Heart right ventricle (tissue), 16 donors: ENCODE measurements around the gene NUP58. TPM values are rescaled to one million over a fixed set of nuclear protein-coding genes. Genes with fewer than 3 reads are reported as not detected.

Experiments used
- ATAC-seq, 8 donors: fragments of 200-7000 bp; cut with Tn5 transposase; one replicate each; pipeline ENCODE4 v1.9.1; 2020; ENCODE audit warnings: mild to moderate bottlenecking in 8 of 8, moderate library complexity in 8 of 8, moderate number of reproducible peaks in 1 of 8
- DNase-seq, 2 donors: peaks; one replicate each; pipeline ENCODE4 v3.0.0-alpha.2; 2020
- H3K27ac ChIP-seq, 10 donors: fragments of 200-600 bp; sonication (generic) in 2 of 10; one replicate each; pipeline versions ENCODE4 v1.5.0 to v1.8.0; 2020 to 2022; ENCODE audit warnings: mild to moderate bottlenecking in 3 of 10
- H3K27me3 ChIP-seq, 7 donors: fragments of 200-600 bp; one replicate each; pipeline ENCODE4 v1.8.0; 2021 to 2022; ENCODE audit warnings: mild to moderate bottlenecking in 2 of 7
- H3K36me3 ChIP-seq, 9 donors: fragments of 200-600 bp; sonication (generic) in 1 of 9; one replicate each; pipeline versions ENCODE4 v1.5.0 to v1.8.0; 2020 to 2022; ENCODE audit warnings: mild to moderate bottlenecking in 2 of 9
- H3K4me1 ChIP-seq, 9 donors: fragments of 200-600 bp; sonication (generic) in 1 of 9; one replicate each; pipeline versions ENCODE4 v1.5.0 to v1.8.0; 2020 to 2022; ENCODE audit warnings: mild to moderate bottlenecking in 4 of 9
- H3K4me3 ChIP-seq, 10 donors: fragments of 200-600 bp; sonication (generic) in 2 of 10; one replicate each; pipeline versions ENCODE4 v1.5.0 to v1.8.0; 2020 to 2022; ENCODE audit warnings: mild to moderate bottlenecking in 7 of 10, moderate library complexity in 2 of 10
- H3K9me3 ChIP-seq, 11 donors: fragments of 200-600 bp in 10 of 11; sonication (generic) in 2 of 11; one replicate each; pipeline versions ENCODE4 v1.5.0 to v1.8.0; 2013 to 2022; ENCODE audit warnings: mild to moderate bottlenecking in 2 of 11, control low read depth in 1 of 11, moderate library complexity in 1 of 11
- CTCF ChIP-seq, 9 donors: fragments of 200-600 bp; sonication (generic) in 2 of 9; IDR thresholded peaks; one replicate each; pipeline versions ENCODE4 v1.5.0 to v1.8.0; 2021 to 2022; ENCODE audit warnings: antibody characterized with exemption in 9 of 9, mild to moderate bottlenecking in 5 of 9, moderate library complexity in 1 of 9
- WGBS, 2 donors: extraction: QIAGEN DNeasy Blood & Tissue Kit; methylation state at CpG; one replicate each; pipeline ENCODE4 v1.1.7; 2013; ENCODE audit warnings: inconsistent platforms in 1 of 2; 5-methylcytosine and 5-hydroxymethylcytosine counted together
- intact Hi-C, 10 donors: fragments of 100-400 bp; cut with DNase I; formaldehyde crosslinking; loops; one replicate each; pipeline versions ENCODE4 v1.11.1 to v1.14.2; 2022
- polyA plus RNA-seq, 2 donors: library from polyadenylated mRNA; stranded (reverse); fragments of 200-250 nt; gene quantifications; one replicate each; pipeline ENCODE4 v1.2.3, GENCODE V29; 2013
- total RNA-seq, 10 donors: library from RNA; stranded (reverse); fragmentation: NEBNext Ultra II Directional in 3 of 10; extraction: Animal tissue kit (Norgen Biotek cat#: 25700) in 3 of 10; gene quantifications; one replicate each; pipeline versions ENCODE4 v1.2.1 to v1.2.4, GENCODE V29; 2021 to 2023
- donor health status: Arrhythmogenic right ventricular cardiomyopathy.
- donor health status: ischemic (EF 13 %, LVEDD 7.1; RV severe dilation, severe dysfunction).
- donor health status: healthy with polysubstance abuse.
- donor health status: DM: no; HTN: yes; CAD: no.
- donor health status: DM: no; HTN: no; CAD: no.
- donor health status: ischemic (EF 25% LVEDD 6.9; RV normal size, moderate dysfunction).
- donor health status: ischemic (EF 25% LVEDD 5.7; RV mildly dilated, moderate dysfunction).
- donor health status: healthy.
- donor health status: DM: yes; HTN: yes; CAD: no.
- donor health status: Ischemic cardiomyopathy.
- donor health status: ischemic (EF 35%, LVEDD 5.7; RV mildly dilated, moderate dysfunction).
- donor health status: nonischemic (EF 11% LVEDD 7.7; RV severe dilation, severe dysfunction).
- donor health status: DM: yes; HTN: yes; CAD: no.
- donor health status: PGD.
- donor health status: ischemic (EF 29% LVEDD 5.4; RV normal size, mild dysfunction).
- donor health status: nonischemic (EF 23%, LVEDD 6.1; RV moderate dilation, normal function).

NUP58 gene
- total and polyA plus RNA-seq, 12 donors = 8.9 to 29.5 (median 26.2) TPM

DNA sequence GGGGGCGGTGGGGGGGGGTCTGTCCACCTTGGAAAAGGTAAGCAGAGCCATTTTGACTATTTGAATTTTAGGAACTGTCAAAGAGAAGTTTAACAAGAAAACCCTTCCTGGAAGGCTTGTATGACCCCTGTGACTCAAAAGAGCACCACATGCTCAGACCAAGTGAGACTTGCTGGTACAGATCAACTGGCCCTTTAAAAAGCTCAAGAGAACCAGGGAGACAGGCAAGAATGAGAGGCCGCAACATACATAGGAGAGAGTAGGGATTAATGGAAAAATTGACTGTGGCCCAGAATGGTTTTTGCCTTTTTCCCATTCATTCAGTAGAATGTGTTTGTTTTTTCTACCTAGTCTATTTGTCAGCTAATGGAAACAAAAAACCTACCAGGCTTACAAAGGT is 44.2 kb downstream of the NUP58 start:
- WGBS, 2 donors = 93 to 95% methylated on average over 2 of the region's 2 CpGs
- Histone ChIP-seq H3K27me3 (no peaks in the 10 kb centered on the region), H3K27ac (no peak overlapping the region), H3K9me3 (peaks cover 0 to 4% (median 0%) of the 10 kb centered on the region in 11 donors), H3K36me3 (peaks cover 0 to 19% (median 2%) of the 10 kb centered on the region in 9 donors), H3K4me3 (no peak overlapping the region), H3K4me1 (no peaks in the 10 kb centered on the region)
- no peak for ATAC-seq
- DNase-seq = no peak
- intact Hi-C loops = no loop called here
- TF ChIP-seq CTCF (IDR thresholded peaks at IDR 0.05) = no peak

DNA sequence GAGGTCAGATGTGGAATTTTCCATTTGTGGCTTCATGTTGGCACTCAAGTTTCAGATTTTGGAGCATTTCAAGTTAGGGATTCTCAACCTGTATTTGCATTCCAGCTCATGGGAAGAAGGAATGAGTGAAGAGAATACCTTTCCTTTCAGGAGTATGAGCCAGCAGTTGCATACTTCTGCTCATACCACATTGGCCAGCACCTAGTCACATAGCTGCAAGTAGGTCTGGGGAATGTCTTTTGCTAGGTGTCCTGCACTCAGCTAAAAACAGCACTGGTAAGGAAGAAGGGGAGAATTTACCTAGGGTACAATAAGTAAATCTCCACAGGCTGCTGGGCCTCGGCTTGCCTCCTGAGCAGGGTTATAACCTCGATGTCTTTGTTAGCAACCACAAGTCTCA is 45.7 kb downstream of the NUP58 start:
- intact Hi-C loops = no loop called here
- Histone ChIP-seq H3K4me3 (no peak overlapping the region), H3K27ac (no peak overlapping the region), H3K4me1 (no peaks in the 10 kb centered on the region), H3K9me3 (peaks cover 0 to 4% (median 0%) of the 10 kb centered on the region in 11 donors), H3K27me3 (peaks cover 0 to 6% (median 0%) of the 10 kb centered on the region in 7 donors), H3K36me3 (peaks cover 0 to 4% (median 0%) of the 10 kb centered on the region in 9 donors)
- no peak for TF ChIP-seq CTCF (IDR thresholded peaks at IDR 0.05)
- ATAC-seq (no peak), DNase-seq (no peak)
- whole genome bisulfite sequencing, 2 donors = 71 to 80% methylated on average over 2 of the region's 2 CpGs

DNA sequence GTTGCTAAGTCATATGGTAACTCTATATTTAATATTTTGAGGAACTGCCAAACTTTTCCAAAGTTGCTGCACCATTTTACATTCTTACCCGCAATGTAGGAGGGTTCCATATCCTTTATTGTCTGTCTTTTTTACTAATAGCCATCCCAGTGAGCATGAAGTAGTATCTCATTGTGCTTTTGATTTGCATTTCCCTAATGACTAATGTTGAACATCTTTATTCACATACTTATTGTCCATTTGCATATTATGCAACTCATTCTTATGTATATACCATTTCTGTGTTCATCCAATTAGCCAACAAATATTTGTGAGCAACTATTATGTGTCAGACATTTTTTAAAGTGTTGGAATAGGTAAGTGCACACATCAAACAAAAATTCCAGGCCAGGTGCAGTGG is 50.0 kb downstream of the NUP58 start:
- DNase-seq = no peak
- Histone ChIP-seq H3K27me3 (peaks cover 0 to 40% (median 22%) of the 10 kb centered on the region in 7 donors), H3K4me3 (no peak overlapping the region), H3K27ac (no peak overlapping the region), H3K9me3 (no peaks in the 10 kb centered on the region), H3K4me1 (no peaks in the 10 kb centered on the region), H3K36me3 (no peaks in the 10 kb centered on the region)
- WGBS, 2 donors = 91 to 97% methylated on average over 1 of the region's 1 CpG
- ATAC-seq = no peak
- intact Hi-C loops = no loop called here
- no peak for TF ChIP-seq CTCF (IDR thresholded peaks at IDR 0.05)

GRCh38 chr13:25352230-25352629 is 50.8 kb downstream of the NUP58 start:
- intact Hi-C loops = no loop called here
- 31 to 36% methylated on average over 3 of the region's 3 CpGs for WGBS, 2 donors
- no peaks in the 10 kb centered on the region for H3K36me3 ChIP-seq
- H3K4me3 ChIP-seq = no peak overlapping the region
- H3K27ac ChIP-seq = no peak overlapping the region
- no peak for DNase-seq
- no peaks in the 10 kb centered on the region for H3K4me1 ChIP-seq
- H3K27me3 ChIP-seq = peaks cover 0 to 40% (median 22%) of the 10 kb centered on the region in 7 donors
- no peaks in the 10 kb centered on the region for H3K9me3 ChIP-seq
- no peak for TF ChIP-seq CTCF (IDR thresholded peaks at IDR 0.05)
- ATAC-seq = no peak
